HepG2 (cell line): ENCODE measurements around the gene TPST1. TPM values are rescaled to one million over a fixed set of nuclear protein-coding genes. Genes with fewer than 3 reads are reported as not detected.

ENCODE experiments used
- ATAC-seq: fragments of 200-7000 bp; cut with Tn5 transposase; 3 replicates; pipeline ENCODE4 v1.9.1; 2020; ENCODE audit warnings: mild to moderate bottlenecking, moderate library complexity
- BruUV-seq: library from RNA; stranded (reverse); fragments of 400-500 nt; replicated peaks from 2 replicates; lab custom pipeline; 2021; lab: Mats Ljungman, UMichigan
- CTCF ChIA-PET: fragments of 300-600 bp; formaldehyde crosslinking; extraction: SDS; loops from one replicate; lab custom pipeline; 2021; ENCODE audit warnings: low total read pairs, inconsistent platforms, low intra/inter-chr PET ratio; lab: Yijun Ruan, JAX
- POLR2A ChIA-PET: fragments of 350-600 bp; sonication (Branson Sonifier 250); formaldehyde crosslinking; loops from one replicate; lab custom pipeline; 2020; ENCODE audit warnings: antibody characterized with exemption, inconsistent platforms; lab: Yijun Ruan, JAX
- DNase-seq: peaks from one replicate; pipeline ENCODE4 v3.0.0-alpha.2; 2015; ENCODE audit warnings: low spot score
- FAIRE-seq: peaks from 3 replicates; lab custom pipeline; 2011; peaks lifted over from hg19 to GRCh38; lab: Jason Lieb, UNC
- H2AFZ ChIP-seq: one replicate; pipeline ENCODE4 v1.6.1; 2011; ENCODE audit warnings: low read length, inconsistent platforms
- H3K27ac ChIP-seq: fragments of 300-600 bp; 3 replicates; pipeline ENCODE4 v1.8.0; 2011; ENCODE audit warnings: mixed run types, mild to moderate bottlenecking, mixed read lengths, low read length, inconsistent platforms; ENCODE audit not compliant: insufficient read depth; ENCODE audit errors: extremely low read length
- H3K27me3 ChIP-seq, 2 experiments: fragments of 200-600 bp in 1 of 2; 2 replicates in 1 of 2; 3 replicates in 1 of 2; pipeline versions ENCODE4 v1.6.0 to v1.8.0; 2011; ENCODE audit warnings: low read length in 2 of 2, mild to moderate bottlenecking in 2 of 2, moderate library complexity in 2 of 2, inconsistent platforms in 1 of 2; ENCODE audit not compliant: insufficient read depth in 2 of 2, control insufficient read depth in 1 of 2
- H3K36me3 ChIP-seq, 2 experiments: fragments of 200-600 bp in 1 of 2; replicated peaks in 1 of 2; 2 replicates in 1 of 2; 3 replicates in 1 of 2; pipeline versions ENCODE4 v1.5.1 to v1.8.0; 2011; ENCODE audit warnings: low read length in 2 of 2, inconsistent platforms in 1 of 2; ENCODE audit not compliant: insufficient read depth in 2 of 2, control insufficient read depth in 1 of 2
- H3K4me1 ChIP-seq: 2 replicates; pipeline ENCODE4 v1.5.1; 2012; ENCODE audit warnings: low read length, inconsistent platforms; ENCODE audit not compliant: insufficient read depth
- H3K4me2 ChIP-seq: 2 replicates; pipeline ENCODE4 v1.6.0; 2011; ENCODE audit warnings: low read depth, low read length, inconsistent platforms
- H3K4me3 ChIP-seq, 3 experiments: fragments of 200-600 bp in 1 of 3; sonication (generic), shearing (Covaris generic) in 1 of 3; replicated peaks in 1 of 3; 2 replicates each; pipeline ENCODE4 v1.5.1; 2011 to 2016; ENCODE audit warnings: low read length in 3 of 3, inconsistent platforms in 2 of 3, low read depth in 2 of 3, mild to moderate bottlenecking in 2 of 3, control low read depth in 1 of 3, mixed read lengths in 1 of 3; ENCODE audit not compliant: insufficient read depth in 1 of 3
- H3K79me2 ChIP-seq: one replicate; pipeline ENCODE4 v1.6.1; 2011; ENCODE audit warnings: low read length, inconsistent platforms; ENCODE audit not compliant: insufficient read depth
- H3K9ac ChIP-seq: 2 replicates; pipeline ENCODE4 v1.6.0; 2011; ENCODE audit warnings: mild to moderate bottlenecking, low read depth, low read length, inconsistent platforms; ENCODE audit not compliant: insufficient read depth
- H3K9me3 ChIP-seq: 2 replicates; pipeline ENCODE4 v1.5.1; 2012; ENCODE audit warnings: mild to moderate bottlenecking, low read length
- H4K20me1 ChIP-seq: 2 replicates; pipeline ENCODE4 v1.6.0; 2011; ENCODE audit warnings: inconsistent platforms, mild to moderate bottlenecking, low read length, moderate library complexity; ENCODE audit not compliant: insufficient read depth
- MED13 ChIP-seq: sonication (generic); formaldehyde crosslinking; IDR thresholded peaks from 2 replicates; pipeline ENCODE4 v1.5.0; 2020; ENCODE audit warnings: missing genetic modification reagents
- NCOR1 ChIP-seq: fragments of 200-600 bp; sonication (generic); IDR thresholded peaks from 2 replicates; pipeline ENCODE4 v1.7.0; 2017; ENCODE audit warnings: antibody characterized with exemption, low read length, borderline replicate concordance
- RELA ChIP-seq: sonication (generic); formaldehyde crosslinking; IDR thresholded peaks from 2 replicates; pipeline ENCODE4 v1.4.0; 2020; ENCODE audit warnings: missing genetic modification reagents
- REPIN1 ChIP-seq: sonication (generic); formaldehyde crosslinking; IDR thresholded peaks from 2 replicates; pipeline ENCODE4 v1.8.0; 2022; ENCODE audit warnings: missing genetic modification reagents, low read depth, mild to moderate bottlenecking, borderline replicate concordance
- ZNF253 ChIP-seq: sonication (generic); formaldehyde crosslinking; IDR thresholded peaks from 2 replicates; pipeline ENCODE4 v1.8.0; 2022; ENCODE audit warnings: mild to moderate bottlenecking, missing genetic modification reagents, borderline replicate concordance
- ZNF292 ChIP-seq: sonication (generic); formaldehyde crosslinking; IDR thresholded peaks from 2 replicates; pipeline ENCODE4 v1.8.1; 2022; ENCODE audit warnings: mild to moderate bottlenecking, low read depth, missing genetic modification reagents, borderline replicate concordance
- ZNF30 ChIP-seq: sonication (generic); formaldehyde crosslinking; IDR thresholded peaks from 2 replicates; pipeline ENCODE4 v1.5.0; 2020; ENCODE audit warnings: mild to moderate bottlenecking, missing genetic modification reagents
- ZNF709 ChIP-seq: sonication (generic); formaldehyde crosslinking; IDR thresholded peaks from 2 replicates; pipeline ENCODE4 v1.5.0; 2020; ENCODE audit warnings: mild to moderate bottlenecking, missing genetic modification reagents
- ZNF776 ChIP-seq: sonication (generic); formaldehyde crosslinking; IDR thresholded peaks from 2 replicates; pipeline ENCODE4 v1.4.0; 2020; ENCODE audit warnings: mild to moderate bottlenecking, missing genetic modification reagents
- ZNF780A ChIP-seq: sonication (generic); formaldehyde crosslinking; IDR thresholded peaks from 2 replicates; pipeline ENCODE4 v1.8.0; 2022; ENCODE audit warnings: mild to moderate bottlenecking, missing genetic modification reagents, moderate library complexity
- WGBS: methylation state at CpG from one replicate; pipeline ENCODE4 v1.1.6; 2017; ENCODE audit warnings: low lambda C conversion rate; 5-methylcytosine and 5-hydroxymethylcytosine counted together
- in situ Hi-C: cut with HindIII; loops from 2 replicates; pipeline ENCODE4 v1.10.0; 2017; ENCODE audit warnings: low pct_unique_long_range_greater_than_20kb; ENCODE audit not compliant: extremely low pct_ligation_motif_present
- intact Hi-C: fragments of 100-400 bp; cut with micrococcal nuclease; formaldehyde crosslinking; loops from one replicate; pipeline ENCODE4 v1.10.0; 2022; ENCODE audit not compliant: unreplicated experiment
- polyA plus RNA-seq, 8 experiments: library from polyadenylated mRNA; depleted of rRNA in 3 of 8; stranded (reverse) in 7 of 8; unstranded in 1 of 8; fragments of >200 nt; fragmentation: Illumina TruSeq in 4 of 8; extraction: Trizol in 4 of 8; gene quantifications; 2 replicates each; pipeline versions ENCODE4 v1.2.1 to v1.2.3, GENCODE V29; 2011 to 2016; ENCODE audit warnings: low read depth in 4 of 8, missing spikeins in 1 of 8, mixed read lengths in 1 of 8; ENCODE audit not compliant: insufficient read depth in 1 of 8
- total RNA-seq, 5 experiments: library from RNA; depleted of rRNA; stranded (reverse); fragments of >200 nt; fragmentation: Illumina TruSeq; extraction: Trizol; gene quantifications; 2 replicates each; pipeline ENCODE4 v1.2.3, GENCODE V29; 2016; ENCODE audit warnings: low read depth in 1 of 5
- TF ChIP-seq, protein P1 (sequence below): sonication (generic); formaldehyde crosslinking; conservative IDR thresholded peaks from 2 replicates; pipeline ENCODE4 v1.4.0; 2020; ENCODE audit warnings: missing genetic modification reagents
- TF ChIP-seq, protein P2 (sequence below): sonication (generic); formaldehyde crosslinking; IDR thresholded peaks from 2 replicates; pipeline ENCODE4 v1.5.1; 2020; ENCODE audit warnings: missing genetic modification reagents, mild to moderate bottlenecking, borderline replicate concordance
- TF ChIP-seq, protein P3 (sequence below): sonication (generic); formaldehyde crosslinking; IDR thresholded peaks from 2 replicates; pipeline ENCODE4 v1.8.0; 2022; ENCODE audit warnings: missing genetic modification reagents, mild to moderate bottlenecking, borderline replicate concordance

Gene TPST1
- total and polyA plus RNA-seq, 2 of the 13 experiments (the other 11 are each of a cell fraction or from before 2014, with no cell fraction given), result 24.3 to 34.1 TPM

DNA sequence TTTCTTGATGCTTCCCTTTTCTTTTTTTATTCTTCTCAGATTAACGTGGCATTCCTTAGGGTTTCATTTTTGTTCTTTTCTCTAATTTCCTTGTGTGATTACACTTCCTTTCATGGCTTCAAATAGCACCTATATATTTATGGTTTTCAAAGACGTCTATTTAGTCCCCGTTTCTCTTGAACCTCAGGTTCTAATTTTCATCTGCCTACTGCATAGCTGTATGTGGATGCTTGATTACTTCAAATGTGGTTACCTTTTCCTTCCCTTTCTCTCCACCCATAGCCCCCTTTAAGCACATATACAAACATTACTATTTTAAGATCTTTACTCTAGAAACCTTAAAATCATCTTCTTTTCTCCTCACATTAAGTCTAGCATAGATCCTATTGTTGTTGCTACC lies 2.4 kb downstream of the TPST1 start (continued):
- TF ChIP-seq RELA (CRISPR knock-in tag), result no peak
- TF ChIP-seq, protein P1, sequence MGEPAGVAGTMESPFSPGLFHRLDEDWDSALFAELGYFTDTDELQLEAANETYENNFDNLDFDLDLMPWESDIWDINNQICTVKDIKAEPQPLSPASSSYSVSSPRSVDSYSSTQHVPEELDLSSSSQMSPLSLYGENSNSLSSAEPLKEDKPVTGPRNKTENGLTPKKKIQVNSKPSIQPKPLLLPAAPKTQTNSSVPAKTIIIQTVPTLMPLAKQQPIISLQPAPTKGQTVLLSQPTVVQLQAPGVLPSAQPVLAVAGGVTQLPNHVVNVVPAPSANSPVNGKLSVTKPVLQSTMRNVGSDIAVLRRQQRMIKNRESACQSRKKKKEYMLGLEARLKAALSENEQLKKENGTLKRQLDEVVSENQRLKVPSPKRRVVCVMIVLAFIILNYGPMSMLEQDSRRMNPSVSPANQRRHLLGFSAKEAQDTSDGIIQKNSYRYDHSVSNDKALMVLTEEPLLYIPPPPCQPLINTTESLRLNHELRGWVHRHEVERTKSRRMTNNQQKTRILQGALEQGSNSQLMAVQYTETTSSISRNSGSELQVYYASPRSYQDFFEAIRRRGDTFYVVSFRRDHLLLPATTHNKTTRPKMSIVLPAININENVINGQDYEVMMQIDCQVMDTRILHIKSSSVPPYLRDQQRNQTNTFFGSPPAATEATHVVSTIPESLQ (CRISPR knock-in tag), result no peak

DNA sequence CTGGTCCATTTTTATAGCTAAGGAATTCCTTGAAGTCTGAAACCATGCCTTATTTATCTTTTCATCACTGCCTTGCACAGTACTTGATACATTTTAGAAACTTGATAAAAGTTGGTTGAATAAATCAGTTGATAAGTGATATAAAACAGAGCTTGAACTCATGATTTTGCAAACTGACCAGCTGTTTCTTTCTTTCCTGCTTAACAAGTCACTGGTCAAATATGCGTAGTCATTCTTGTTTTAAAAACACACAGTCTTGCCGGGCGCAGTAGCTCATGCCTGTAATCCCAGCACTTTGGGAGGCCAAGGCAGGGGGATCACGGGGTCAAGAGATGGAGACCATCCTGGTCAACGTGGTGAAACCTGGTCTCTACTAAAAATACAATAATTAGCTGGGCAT lies 6.3 kb downstream of the TPST1 start:
- intact Hi-C loops (no loop called here), in situ Hi-C loops (no loop called here)
- H3K9me3 ChIP-seq, result no peaks in the 10 kb centered on the region
- ATAC-seq (no peak), DNase-seq (no peak), FAIRE-seq (no peak)
- peaks cover 23% of the 10 kb centered on the region for H3K79me2 ChIP-seq
- ChIA-PET POLR2A (no interaction called here), CTCF (no interaction called here)
- no peak overlapping the region for H3K27ac ChIP-seq
- no TSS peak for BruUV-seq
- no peaks in the 10 kb centered on the region for H4K20me1 ChIP-seq
- TF ChIP-seq MED13 (no peak), ZNF30 (CRISPR knock-in tag) (no peak), REPIN1 (CRISPR knock-in tag) (no peak), ZNF292 (CRISPR knock-in tag) (no peak), ZNF253 (CRISPR knock-in tag) (no peak), ZNF780A (CRISPR knock-in tag) (no peak), NCOR1 (no peak), ZNF776 (CRISPR knock-in tag) (no peak), ZNF709 (CRISPR knock-in tag) (no peak)
- TF ChIP-seq, protein P2, sequence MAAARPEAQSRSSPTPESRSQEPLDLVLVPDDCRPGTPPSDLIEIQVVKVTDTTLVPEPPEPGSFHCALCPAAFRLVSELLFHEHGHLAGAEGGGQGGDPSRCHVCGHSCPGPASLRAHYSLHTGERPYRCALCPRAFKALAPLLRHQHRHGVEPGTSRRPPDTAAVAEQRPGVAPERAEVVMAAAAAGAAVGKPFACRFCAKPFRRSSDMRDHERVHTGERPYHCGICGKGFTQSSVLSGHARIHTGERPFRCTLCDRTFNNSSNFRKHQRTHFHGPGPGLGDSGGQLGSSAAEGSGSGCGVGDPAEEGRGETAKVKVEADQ, result no peak
- TF ChIP-seq, protein P3, sequence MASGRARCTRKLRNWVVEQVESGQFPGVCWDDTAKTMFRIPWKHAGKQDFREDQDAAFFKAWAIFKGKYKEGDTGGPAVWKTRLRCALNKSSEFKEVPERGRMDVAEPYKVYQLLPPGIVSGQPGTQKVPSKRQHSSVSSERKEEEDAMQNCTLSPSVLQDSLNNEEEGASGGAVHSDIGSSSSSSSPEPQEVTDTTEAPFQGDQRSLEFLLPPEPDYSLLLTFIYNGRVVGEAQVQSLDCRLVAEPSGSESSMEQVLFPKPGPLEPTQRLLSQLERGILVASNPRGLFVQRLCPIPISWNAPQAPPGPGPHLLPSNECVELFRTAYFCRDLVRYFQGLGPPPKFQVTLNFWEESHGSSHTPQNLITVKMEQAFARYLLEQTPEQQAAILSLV (CRISPR knock-in tag), result no peak
- H3K36me3 ChIP-seq, result peaks cover 4 to 13% of the 10 kb centered on the region in 2 experiments; a peak in 3 of 5 replicates
- H3K27me3 ChIP-seq, result no peaks in the 10 kb centered on the region
- H3K4me1 ChIP-seq, result peaks cover 21% of the 10 kb centered on the region
- H2AFZ ChIP-seq, result no peak overlapping the region
- no peak overlapping the region for H3K9ac ChIP-seq
- no peak overlapping the region for H3K4me3 ChIP-seq
- 91% methylated on average over 5 of the region's 5 CpGs for WGBS
- no peak overlapping the region for H3K4me2 ChIP-seq
